Caki2 (cell line): Measurements from ENCODE around the gene TENM4. TPM values are rescaled to one million over a fixed set of nuclear protein-coding genes. Genes with fewer than 3 reads are reported as not detected.

Source experiments
- DNase-seq: peaks from one replicate; pipeline ENCODE4 v3.0.0-alpha.2; 2015; ENCODE audit warnings: low read depth
- in situ Hi-C: cut with HindIII; loops from 2 replicates; pipeline ENCODE4 v1.10.0; 2016; ENCODE audit warnings: low sequenced_read_pairs, low pct_unique_long_range_greater_than_20kb, mixed read lengths
- total RNA-seq: library from RNA; depleted of rRNA; stranded (reverse); fragments of >200 nt; shearing (Covaris generic); gene quantifications from 2 replicates; pipeline ENCODE4 v1.2.3, GENCODE V29; 2014; ENCODE audit warnings: low replicate concordance

Gene TENM4
- total RNA-seq, 1 experiment from 2014 or later: 0.17 TPM

GRCh38 chr11:79427611-79428327 lies 13.1 kb downstream of the TENM4 start:
- in situ Hi-C loops: no loop called here
- DNase-seq: no peak

DNA sequence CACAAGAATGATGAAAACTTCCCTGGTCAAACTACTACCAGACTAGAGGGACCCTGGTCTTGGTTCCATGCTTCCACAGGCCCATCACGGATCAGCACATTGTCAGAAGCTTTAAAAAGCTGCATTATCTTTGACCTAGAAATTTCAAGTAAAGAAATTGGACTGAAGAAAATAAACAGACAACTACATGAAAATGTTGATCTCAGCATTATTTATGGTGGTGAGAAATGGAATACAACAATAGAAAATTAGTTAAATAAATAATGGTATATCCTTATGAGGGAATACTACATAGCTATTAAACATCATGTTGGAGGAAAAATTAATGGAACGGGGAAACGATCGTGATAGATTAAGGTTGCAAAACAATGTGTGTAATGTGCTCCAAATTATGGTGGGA lies 13.7 kb downstream of the TENM4 start:
- DNase-seq: no peak
- in situ Hi-C loops: no loop called here

- DNase-seq: no peak
- in situ Hi-C loops: no loop called here
These were observed 15.4 kb downstream of the TENM4 start for GRCh38 chr11:79425463-79425862.

GRCh38 chr11:79423736-79424135 lies 17.1 kb downstream of the TENM4 start:
- no peak for DNase-seq
- in situ Hi-C loops: no loop called here

DNA sequence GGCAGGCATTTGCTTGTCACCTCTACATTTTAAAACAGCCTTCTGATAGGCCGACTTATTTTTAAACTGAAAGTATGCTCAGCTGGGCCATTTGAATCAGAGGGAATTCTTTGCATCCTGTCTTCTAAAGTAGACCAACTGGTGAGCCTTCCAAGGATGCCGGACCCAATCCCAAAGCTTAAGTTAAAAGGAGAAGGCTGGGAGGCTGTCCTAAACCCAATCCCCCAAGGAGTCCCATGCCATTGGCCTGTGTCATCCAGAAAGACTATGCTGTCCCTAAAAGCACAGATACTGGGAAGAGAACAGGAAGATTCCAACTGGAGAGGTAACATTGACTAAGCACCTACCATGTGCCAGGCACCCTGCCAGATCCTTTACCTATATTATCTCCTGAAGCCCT lies 18.0 kb downstream of the TENM4 start:
- DNase-seq: no peak
- in situ Hi-C loops: no loop called here

GRCh38 chr11:79421820-79422219 lies 19.0 kb downstream of the TENM4 start:
- DNase-seq: no peak
- in situ Hi-C loops: no loop called here

DNA sequence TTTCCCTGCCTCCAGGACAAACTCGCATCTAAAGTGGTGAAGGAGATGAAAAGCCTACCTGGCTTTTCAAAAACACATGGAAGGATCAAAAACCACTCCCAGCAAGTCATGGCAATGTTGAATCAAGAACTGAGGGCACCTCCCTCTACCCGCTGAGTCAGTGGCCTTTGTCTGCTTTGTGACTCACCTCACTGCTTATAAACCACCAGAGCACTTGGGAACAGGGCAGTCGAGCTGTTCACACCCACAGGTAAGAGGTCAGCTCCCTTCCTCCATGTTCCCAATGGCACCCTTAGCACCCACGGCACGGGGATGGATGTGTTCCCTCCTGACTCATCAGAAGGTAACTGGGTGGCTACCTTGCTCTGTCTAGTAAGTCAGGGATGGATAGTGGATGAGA lies 21.7 kb downstream of the TENM4 start:
- in situ Hi-C loops: no loop called here
- peak; percentile 72 for DNase-seq

DNA sequence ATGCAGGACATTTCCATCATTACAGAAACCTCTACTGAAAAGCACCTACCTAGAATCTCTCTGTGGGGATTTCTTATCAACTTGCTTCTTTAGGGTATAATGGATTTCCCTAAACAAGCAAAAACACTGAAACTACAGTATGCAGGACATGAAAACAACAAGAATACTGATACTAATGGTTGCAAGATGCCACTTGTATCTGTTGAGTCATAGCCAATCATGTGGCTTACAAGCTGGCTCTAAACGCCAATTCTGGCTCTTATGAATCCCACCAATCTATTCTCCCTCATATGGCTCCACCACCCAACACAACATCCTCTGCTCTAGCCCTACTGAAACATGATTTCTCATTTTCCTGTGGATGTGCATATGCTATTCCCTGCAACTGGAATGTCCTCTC lies 22.6 kb downstream of the TENM4 start:
- DNase-seq: no peak
- in situ Hi-C loops: no loop called here

DNA sequence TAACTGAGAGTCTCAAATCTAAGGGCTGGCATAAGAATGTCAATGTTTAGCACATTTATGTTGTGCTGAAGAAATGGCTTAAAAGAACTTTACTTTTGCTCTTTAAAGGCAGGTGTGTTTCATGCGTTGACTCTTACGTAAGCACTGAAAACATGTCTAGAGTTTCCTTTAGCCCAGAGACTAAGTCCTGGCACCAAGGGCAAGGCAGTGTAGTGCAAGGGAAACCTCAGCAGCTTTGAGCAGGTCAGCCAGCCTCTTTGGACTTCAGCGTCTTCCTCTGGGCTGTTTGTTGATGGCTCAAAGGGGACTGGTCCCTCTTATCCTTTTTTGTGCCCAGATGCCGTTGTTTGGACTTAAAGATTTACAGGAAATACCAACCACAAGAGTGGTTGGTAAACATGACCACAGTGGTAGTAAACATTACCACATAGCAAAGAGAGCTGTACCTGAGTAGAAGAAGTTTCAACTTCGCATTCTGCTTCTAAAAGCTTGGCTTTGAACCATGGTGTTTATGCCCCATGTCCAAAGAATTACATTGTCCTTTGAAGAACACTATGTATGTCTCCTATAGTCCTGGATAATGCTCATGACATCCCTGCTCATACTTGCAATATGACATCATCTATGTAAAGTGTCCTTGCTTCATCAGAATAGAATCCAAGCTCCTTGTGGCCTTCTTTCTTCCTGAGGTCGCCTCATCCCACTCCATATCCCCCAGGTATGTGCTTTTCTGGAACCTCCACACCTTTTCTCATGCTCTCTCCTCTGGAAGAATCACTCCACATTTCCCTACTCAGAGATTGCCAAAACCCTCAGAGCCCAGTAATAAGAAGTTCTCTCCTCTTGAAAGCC lies 23.5 kb downstream of the TENM4 start:
- DNase-seq: no peak
- in situ Hi-C loops: no loop called here

GRCh38 chr11:79415912-79416311 lies 24.9 kb downstream of the TENM4 start:
- DNase-seq: no peak
- in situ Hi-C loops: no loop called here

GRCh38 chr11:79415411-79415810 lies 25.4 kb downstream of the TENM4 start:
- DNase-seq: no peak
- in situ Hi-C loops: no loop called here

GRCh38 chr11:79414644-79415317 lies 26.0 kb downstream of the TENM4 start:
- no peak for DNase-seq
- in situ Hi-C loops: no loop called here

DNA sequence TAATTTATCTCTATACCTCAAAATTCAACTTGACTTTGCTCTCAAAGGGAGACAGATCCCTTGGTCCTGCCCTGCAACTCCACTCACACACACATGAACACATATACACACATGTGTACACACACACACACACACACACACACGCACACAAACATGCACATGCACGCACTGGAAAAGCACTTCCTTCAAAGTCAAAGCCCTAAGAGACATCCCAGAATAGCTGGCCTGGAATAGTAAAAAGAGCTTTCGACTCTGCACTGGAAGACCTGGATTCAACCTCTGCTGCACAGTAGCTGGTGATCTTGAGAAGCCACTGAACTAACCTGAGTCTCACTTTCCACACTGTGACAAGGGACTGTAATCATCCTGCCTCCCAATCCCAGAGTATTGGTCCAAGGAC lies 26.8 kb downstream of the TENM4 start:
- in situ Hi-C loops: no loop called here
- DNase-seq: no peak

DNA sequence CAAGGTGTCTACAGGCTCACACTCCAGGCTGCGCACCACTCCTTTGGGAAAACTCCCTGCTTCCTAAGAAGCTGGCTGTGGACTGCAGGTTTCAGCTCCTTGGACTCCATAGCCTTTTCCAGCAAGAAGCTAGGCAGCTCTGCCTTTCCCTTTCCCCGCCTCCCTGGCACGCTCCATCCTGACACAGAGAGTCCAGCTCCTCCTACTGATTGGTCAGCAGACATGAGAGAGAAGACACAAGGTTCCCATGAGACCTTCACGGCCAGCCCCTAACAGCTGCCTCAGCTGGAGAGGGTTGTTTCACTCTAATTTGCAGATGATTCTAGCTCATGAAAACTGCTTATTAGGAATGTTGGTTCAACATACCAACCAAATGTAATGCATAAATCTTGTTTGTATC lies 27.6 kb downstream of the TENM4 start:
- in situ Hi-C loops: no loop called here
- peak; percentile 45 for DNase-seq

- in situ Hi-C loops: no loop called here
- DNase-seq: no peak
These were observed 28.1 kb downstream of the TENM4 start for GRCh38 chr11:79412761-79413160.

GRCh38 chr11:79409330-79409729 lies 31.5 kb downstream of the TENM4 start:
- in situ Hi-C loops: no loop called here
- DNase-seq: no peak

GRCh38 chr11:79406376-79406775 lies 34.5 kb downstream of the TENM4 start:
- in situ Hi-C loops: no loop called here
- DNase-seq: no peak

GRCh38 chr11:79404806-79405205 lies 36.0 kb downstream of the TENM4 start:
- no peak for DNase-seq
- in situ Hi-C loops: no loop called here

DNA sequence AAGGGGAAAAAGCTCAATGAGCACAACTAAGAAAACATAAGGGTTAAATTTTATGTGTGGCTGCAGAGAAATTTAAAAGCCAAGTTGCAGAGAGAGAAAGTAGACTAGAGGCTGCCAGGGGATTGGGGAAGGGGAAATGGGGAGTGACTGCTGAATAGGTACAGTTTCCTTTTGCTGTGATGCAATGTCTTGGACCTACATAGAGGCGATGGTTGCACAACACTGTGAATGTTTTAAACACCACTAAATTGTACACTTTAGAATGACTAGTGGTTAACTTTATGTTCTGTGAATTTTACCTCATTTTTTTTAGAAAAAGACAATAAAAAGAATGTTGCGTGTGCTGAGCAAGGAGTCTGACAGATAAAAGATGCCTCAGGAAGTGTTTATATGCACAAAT lies 36.5 kb downstream of the TENM4 start:
- DNase-seq: no peak

More for the DNA sequence above, 36.5 kb downstream of the TENM4 start:
- in situ Hi-C loops: no loop called here
